HFF-Myc (cell line): ENCODE data around the gene ST8SIA3.

Experiments
- DNase-seq: peaks from one replicate; pipeline ENCODE4 v3.0.0-alpha.2; 2011; ENCODE audit warnings: low read depth; ENCODE audit errors: extremely low read depth
- H3K4me3 ChIP-seq: replicated peaks from 2 replicates; pipeline ENCODE4 v1.5.1; 2011; ENCODE audit warnings: low read depth, mild to moderate bottlenecking, control low read depth, low read length
- TF ChIP-seq, protein P1 (sequence below): IDR thresholded peaks from 2 replicates; pipeline ENCODE4 v1.5.1; 2012; ENCODE audit warnings: mild to moderate bottlenecking, low read depth, low read length, control low read depth; ENCODE audit errors: missing control alignments

Gene ST8SIA3

DNA sequence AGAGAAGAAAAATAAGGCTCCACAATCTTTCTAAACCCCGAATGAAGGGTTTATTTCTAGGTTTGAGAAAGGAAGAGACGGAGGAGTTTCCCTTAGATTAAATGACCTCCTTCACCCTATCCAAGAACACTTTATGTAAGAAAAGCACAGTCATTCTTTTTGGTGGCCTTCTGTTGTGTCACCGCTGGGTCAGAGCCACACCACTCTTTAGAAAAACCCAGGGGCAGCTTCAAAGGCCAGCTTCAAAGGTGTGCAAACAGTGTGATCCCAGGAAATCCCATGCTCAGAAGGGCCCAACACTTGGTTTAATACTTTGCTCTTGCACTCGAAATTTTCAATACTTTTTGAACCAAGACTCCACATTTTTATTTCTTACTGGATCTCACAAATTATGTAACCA is 7.1 kb downstream of the ST8SIA3 start:
- TF ChIP-seq, protein P1, sequence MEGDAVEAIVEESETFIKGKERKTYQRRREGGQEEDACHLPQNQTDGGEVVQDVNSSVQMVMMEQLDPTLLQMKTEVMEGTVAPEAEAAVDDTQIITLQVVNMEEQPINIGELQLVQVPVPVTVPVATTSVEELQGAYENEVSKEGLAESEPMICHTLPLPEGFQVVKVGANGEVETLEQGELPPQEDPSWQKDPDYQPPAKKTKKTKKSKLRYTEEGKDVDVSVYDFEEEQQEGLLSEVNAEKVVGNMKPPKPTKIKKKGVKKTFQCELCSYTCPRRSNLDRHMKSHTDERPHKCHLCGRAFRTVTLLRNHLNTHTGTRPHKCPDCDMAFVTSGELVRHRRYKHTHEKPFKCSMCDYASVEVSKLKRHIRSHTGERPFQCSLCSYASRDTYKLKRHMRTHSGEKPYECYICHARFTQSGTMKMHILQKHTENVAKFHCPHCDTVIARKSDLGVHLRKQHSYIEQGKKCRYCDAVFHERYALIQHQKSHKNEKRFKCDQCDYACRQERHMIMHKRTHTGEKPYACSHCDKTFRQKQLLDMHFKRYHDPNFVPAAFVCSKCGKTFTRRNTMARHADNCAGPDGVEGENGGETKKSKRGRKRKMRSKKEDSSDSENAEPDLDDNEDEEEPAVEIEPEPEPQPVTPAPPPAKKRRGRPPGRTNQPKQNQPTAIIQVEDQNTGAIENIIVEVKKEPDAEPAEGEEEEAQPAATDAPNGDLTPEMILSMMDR = no peak
- no peak overlapping the region for H3K4me3 ChIP-seq
- no peak for DNase-seq

DNA sequence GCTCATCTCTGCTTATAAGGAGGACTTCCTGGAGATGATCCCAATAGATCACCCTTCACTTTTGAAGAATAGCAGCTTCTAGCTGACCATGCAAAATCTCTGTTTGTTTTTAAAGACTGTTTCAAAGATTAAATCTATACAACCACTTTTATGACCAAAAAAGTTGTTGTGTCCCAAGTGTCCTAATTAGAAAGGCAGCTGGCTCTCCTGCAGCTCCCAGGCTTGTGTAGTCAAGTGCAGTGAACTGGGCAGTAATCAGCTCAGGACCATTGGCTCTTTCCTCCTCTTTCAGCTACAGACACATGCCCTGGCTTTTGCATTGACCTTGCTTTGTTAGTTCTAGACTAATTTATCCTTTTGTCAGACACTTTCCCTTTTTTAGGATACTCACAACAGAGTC is 10.4 kb downstream of the ST8SIA3 start:
- DNase-seq = no peak
- TF ChIP-seq, protein P1 = no peak
- no peak overlapping the region for H3K4me3 ChIP-seq

DNA sequence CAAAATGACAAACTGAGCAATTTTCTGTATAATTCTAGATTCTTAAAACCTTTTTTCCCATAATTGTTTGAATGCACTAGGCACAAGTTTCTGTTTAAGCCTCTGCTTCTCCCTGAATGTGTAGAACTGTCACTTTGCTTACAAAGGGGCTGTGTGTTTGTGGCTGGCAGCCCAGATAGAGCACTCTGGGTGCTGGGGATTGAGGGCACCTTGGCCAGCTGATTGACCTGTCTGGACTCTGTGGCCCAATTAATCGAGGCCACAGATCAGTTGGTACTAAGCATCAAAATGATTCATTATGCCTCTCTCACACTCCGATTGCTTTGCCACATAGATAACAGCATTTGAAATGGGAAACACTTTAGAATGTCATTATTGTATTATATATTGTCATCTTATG is 12.1 kb downstream of the ST8SIA3 start:
- H3K4me3 ChIP-seq = no peak overlapping the region
- TF ChIP-seq, protein P1 = no peak

DNA sequence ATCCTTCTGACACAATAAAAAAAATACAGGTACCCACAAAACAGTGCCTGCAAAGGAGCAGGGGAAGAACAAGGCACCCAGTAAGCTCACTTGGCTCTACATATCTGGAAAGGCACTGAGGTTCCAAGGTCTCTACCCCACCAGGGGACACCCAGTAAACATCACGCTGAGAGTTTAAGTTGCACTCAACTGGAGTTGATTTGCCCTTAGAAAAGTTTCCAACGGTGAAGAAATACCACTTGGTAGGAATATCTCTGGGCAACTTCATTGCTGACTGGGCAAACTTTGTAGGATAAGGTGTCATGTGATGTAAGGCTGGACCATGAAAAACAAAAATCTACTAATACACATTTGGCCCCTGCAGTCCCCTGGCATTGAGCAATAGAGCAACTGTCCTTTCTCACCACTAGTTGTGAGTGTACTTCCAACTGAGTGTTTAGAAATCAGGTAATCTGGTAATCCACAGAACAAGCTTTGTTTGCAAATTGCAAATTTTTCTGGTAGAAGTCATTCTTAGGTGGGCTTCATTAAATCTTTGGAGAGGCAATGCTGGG is 14.2 kb downstream of the ST8SIA3 start:
- DNase-seq = no peak
- TF ChIP-seq, protein P1 = no peak
- H3K4me3 ChIP-seq = no peak overlapping the region

More for the DNA sequence above, 12.1 kb downstream of the ST8SIA3 start:
- no peak for DNase-seq

DNA sequence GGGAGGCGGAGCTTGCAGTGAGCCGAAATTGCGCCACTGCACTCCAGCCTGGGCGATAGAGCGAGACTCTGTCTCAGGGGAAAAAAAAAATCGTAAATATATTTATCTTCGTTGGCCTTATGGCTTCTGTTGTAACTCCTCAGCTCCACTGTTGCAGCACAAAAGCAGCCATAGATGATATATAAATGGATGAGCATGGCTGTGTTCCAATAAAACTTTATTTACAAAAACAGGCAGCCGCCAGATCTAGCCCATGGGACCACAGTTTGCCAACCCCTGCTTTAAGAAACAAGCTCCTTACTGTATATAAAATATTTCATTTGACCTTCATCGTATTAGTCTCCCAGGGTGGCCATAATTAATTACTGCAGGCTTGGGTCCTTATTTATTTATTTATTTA is 20.1 kb downstream of the ST8SIA3 start:
- H3K4me3 ChIP-seq = no peak overlapping the region
- TF ChIP-seq, protein P1 = no peak
- no peak for DNase-seq

DNA sequence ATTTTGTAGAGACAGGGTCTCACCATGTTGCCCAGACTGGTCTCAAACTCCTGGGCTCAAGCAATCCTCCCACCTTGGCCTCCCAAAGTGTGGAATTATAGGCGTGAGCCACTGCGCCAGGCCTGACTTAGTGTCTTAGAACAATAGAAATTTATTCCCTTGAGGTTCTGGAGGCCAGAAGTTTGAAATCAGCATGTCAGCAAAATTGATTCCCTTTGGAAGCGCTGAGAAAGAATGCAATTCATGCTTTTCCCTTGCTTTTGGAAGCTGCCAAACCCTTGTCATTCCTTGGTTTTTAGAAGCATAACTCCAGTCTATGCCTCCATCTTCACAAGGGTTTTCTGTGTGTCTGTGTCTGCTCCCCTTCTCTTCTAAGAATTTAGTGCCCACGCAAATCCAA is 20.7 kb downstream of the ST8SIA3 start:
- DNase-seq = no peak
- TF ChIP-seq, protein P1 = no peak

DNA sequence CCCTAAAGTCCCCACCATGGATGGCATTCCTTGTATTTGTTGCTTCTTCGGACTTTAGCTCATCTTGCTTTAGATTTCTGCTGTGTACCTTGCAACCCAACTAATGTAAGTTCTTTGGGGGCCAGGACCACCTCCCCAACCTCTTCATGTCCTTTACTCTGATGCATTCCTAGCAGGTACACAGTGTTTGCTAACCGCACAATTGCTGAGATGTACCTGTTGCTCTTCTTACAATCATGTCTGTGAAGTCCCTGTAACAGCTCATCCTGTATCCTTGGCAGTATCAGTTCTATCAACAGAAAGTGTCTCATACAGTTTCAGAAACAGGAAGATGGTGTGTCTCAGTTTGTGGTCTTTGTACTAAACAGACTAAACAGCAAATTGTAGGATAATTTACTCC is 24.1 kb downstream of the ST8SIA3 start:
- DNase-seq = no peak
- TF ChIP-seq, protein P1 = no peak
- H3K4me3 ChIP-seq = no peak overlapping the region

More for the DNA sequence above, 20.7 kb downstream of the ST8SIA3 start:
- no peak overlapping the region for H3K4me3 ChIP-seq
